HepG2 (cell line): ENCODE data around the gene GPR61. TPM values are rescaled to one million over a fixed set of nuclear protein-coding genes. Genes with fewer than 3 reads are reported as not detected.

Source experiments
- CENPBD1 ChIP-seq: sonication (generic); formaldehyde crosslinking; IDR thresholded peaks from 2 replicates; pipeline ENCODE4 v1.8.0; 2022; ENCODE audit warnings: missing genetic modification reagents, low read depth, mild to moderate bottlenecking, borderline replicate concordance
- HDAC2 ChIP-seq: sonication (generic); formaldehyde crosslinking; IDR thresholded peaks from 2 replicates; pipeline ENCODE4 v1.4.0; 2020; ENCODE audit warnings: missing genetic modification reagents
- KIAA2018 ChIP-seq: sonication (generic); formaldehyde crosslinking; IDR thresholded peaks from 2 replicates; pipeline ENCODE4 v1.5.0; 2020; ENCODE audit warnings: mild to moderate bottlenecking, missing genetic modification reagents, borderline replicate concordance
- KLF15 ChIP-seq: sonication (generic); formaldehyde crosslinking; IDR thresholded peaks from 2 replicates; pipeline ENCODE4 v1.8.1; 2023; ENCODE audit warnings: borderline replicate concordance, mild to moderate bottlenecking, inconsistent platforms, missing genetic modification reagents, mixed read lengths
- NR3C1 ChIP-seq: sonication (generic); formaldehyde crosslinking; IDR thresholded peaks from 2 replicates; pipeline ENCODE4 v1.4.0; 2020; ENCODE audit warnings: missing genetic modification reagents
- PHF5A ChIP-seq: IDR thresholded peaks from one replicate; pipeline ENCODE4 v1.6.1; 2018; ENCODE audit warnings: low read depth, missing genetic modification reagents; ENCODE audit not compliant: unreplicated experiment
- PRPF4 ChIP-seq: fragments of 200-400 bp; formaldehyde crosslinking; IDR thresholded peaks from 2 replicates; pipeline ENCODE4 v1.6.1; 2016; ENCODE audit warnings: low read length, low read depth; ENCODE audit not compliant: poor library complexity, severe bottlenecking
- RBFOX2 ChIP-seq: fragments of 200-400 bp; formaldehyde crosslinking; IDR thresholded peaks from 2 replicates; pipeline ENCODE4 v1.6.1; 2017; ENCODE audit warnings: low read depth, mild to moderate bottlenecking, low read length
- TCF7 ChIP-seq: sonication (generic); IDR thresholded peaks from 2 replicates; pipeline ENCODE4 v1.6.1; 2016; ENCODE audit warnings: antibody characterized with exemption, low read depth
- TFAP4 ChIP-seq: sonication (generic); IDR thresholded peaks from 2 replicates; pipeline ENCODE4 v1.6.1; 2016; ENCODE audit warnings: low read depth, borderline replicate concordance
- ZFP36L1 ChIP-seq: sonication (generic); formaldehyde crosslinking; IDR thresholded peaks from 2 replicates; pipeline ENCODE4 v1.8.0; 2022; ENCODE audit warnings: mild to moderate bottlenecking, missing genetic modification reagents, moderate library complexity
- ZMYM3 ChIP-seq: sonication (generic); formaldehyde crosslinking; IDR thresholded peaks from 2 replicates; pipeline ENCODE4 v1.5.1; 2020; ENCODE audit warnings: mild to moderate bottlenecking, missing genetic modification reagents
- ZNF160 ChIP-seq: sonication (generic); formaldehyde crosslinking; IDR thresholded peaks from 2 replicates; pipeline ENCODE4 v1.8.0; 2022; ENCODE audit warnings: mild to moderate bottlenecking, inconsistent platforms, missing genetic modification reagents
- ZNF256 ChIP-seq: sonication (generic); formaldehyde crosslinking; conservative IDR thresholded peaks from 2 replicates; pipeline ENCODE4 v1.4.0; 2020; ENCODE audit warnings: missing genetic modification reagents
- ZNF563 ChIP-seq: sonication (generic); formaldehyde crosslinking; IDR thresholded peaks from 2 replicates; pipeline ENCODE4 v1.8.0; 2022; ENCODE audit warnings: mild to moderate bottlenecking, moderate library complexity, missing genetic modification reagents
- ZNF670 ChIP-seq: sonication (generic); formaldehyde crosslinking; IDR thresholded peaks from 2 replicates; pipeline ENCODE4 v1.8.0; 2022; ENCODE audit warnings: mild to moderate bottlenecking, missing genetic modification reagents, borderline replicate concordance
- ZNF770 ChIP-seq: sonication (generic); formaldehyde crosslinking; IDR thresholded peaks from 2 replicates; pipeline ENCODE4 v1.5.0; 2020; ENCODE audit warnings: mild to moderate bottlenecking, missing genetic modification reagents
- ZNF850 ChIP-seq: sonication (generic); formaldehyde crosslinking; conservative IDR thresholded peaks from 2 replicates; pipeline ENCODE4 v1.9.0; 2021; ENCODE audit warnings: mild to moderate bottlenecking, missing genetic modification reagents
- ZSCAN30 ChIP-seq: sonication (generic); formaldehyde crosslinking; IDR thresholded peaks from 2 replicates; pipeline ENCODE4 v1.5.0; 2020; ENCODE audit warnings: mild to moderate bottlenecking, missing genetic modification reagents
- polyA plus RNA-seq, 8 experiments: library from polyadenylated mRNA; depleted of rRNA in 3 of 8; stranded (reverse) in 7 of 8; unstranded in 1 of 8; fragments of >200 nt; fragmentation: Illumina TruSeq in 4 of 8; extraction: Trizol in 4 of 8; gene quantifications; 2 replicates each; pipeline versions ENCODE4 v1.2.1 to v1.2.3, GENCODE V29; 2011 to 2016; ENCODE audit warnings: low read depth in 4 of 8, missing spikeins in 1 of 8, mixed read lengths in 1 of 8; ENCODE audit not compliant: insufficient read depth in 1 of 8
- total RNA-seq, 5 experiments: library from RNA; depleted of rRNA; stranded (reverse); fragments of >200 nt; fragmentation: Illumina TruSeq; extraction: Trizol; gene quantifications; 2 replicates each; pipeline ENCODE4 v1.2.3, GENCODE V29; 2016; ENCODE audit warnings: low read depth in 1 of 5

The GPR61 gene
- total and polyA plus RNA-seq, 2 of the 13 experiments (the other 11 are each of a cell fraction or from before 2014, with no cell fraction given), result not detected

- TF ChIP-seq CENPBD1 (no peak), HDAC2 (no peak), ZNF770 (CRISPR knock-in tag) (no peak), ZNF563 (CRISPR knock-in tag) (no peak), KIAA2018 (no peak), TFAP4 (no peak), ZFP36L1 (CRISPR knock-in tag) (no peak), ZMYM3 (no peak), ZNF850 (CRISPR knock-in tag) (no peak), ZNF256 (CRISPR knock-in tag) (no peak), ZSCAN30 (CRISPR knock-in tag) (no peak), TCF7 (no peak), ZNF670 (no peak), PHF5A (CRISPR knock-in tag) (no peak), RBFOX2 (no peak), KLF15 (no peak), NR3C1 (no peak), PRPF4 (no peak), ZNF160 (CRISPR knock-in tag) (no peak)
Measured at GRCh38 chr1:109532365-109533136, 7.1 kb upstream of the GPR61 start (continued).
